Myocyte (in vitro differentiated cells): ENCODE measurements around the gene MIF. TPM values are rescaled to one million over a fixed set of nuclear protein-coding genes. Genes with fewer than 3 reads are reported as not detected.
"Not testable (repeated sequence)": the region's sequence is repeated elsewhere in the genome, so short reads cannot be mapped to it uniquely, and the experiment has no call there.

Experiments
- DNase-seq: peaks from one replicate; pipeline ENCODE4 v3.0.0-alpha.2; 2012; ENCODE audit warnings: low read depth
- total RNA-seq: library from RNA; depleted of rRNA; stranded (reverse); fragments of >200 nt; gene quantifications from 2 replicates; pipeline ENCODE4 v1.2.3, GENCODE V29; 2014

The MIF gene
- total RNA-seq, 1 donor from 2014 or later: 374 TPM

GRCh38 chr22:23938328-23939016, 44.3 kb downstream of the MIF start:
- no peak for DNase-seq

GRCh38 chr22:23939017-23939357, 44.8 kb downstream of the MIF start:
- no peak for DNase-seq

- DNase-seq: not testable (repeated sequence)
Measured at GRCh38 chr22:23940166-23940565, 46.0 kb downstream of the MIF start.

Other genes starting within 250 kb of the MIF start
- gene RGL4, start 203.4 kb upstream of the MIF start, total RNA-seq: 0.40 and 2.3 TPM in 2 replicates
- gene ZNF70, start 143.3 kb upstream of the MIF start, total RNA-seq: 3.0 and 3.2 TPM in 2 replicates
- gene VPREB3, start 140.0 kb upstream of the MIF start, total RNA-seq: 0.51 TPM in 1 of 2 replicates, not detected in the other
- 1.2 TPM in 1 of 2 replicates, not detected in the other for gene C22orf15, start 131.4 kb upstream of the MIF start, total RNA-seq
- gene CHCHD10, start 126.4 kb upstream of the MIF start, total RNA-seq: 2.7 and 19.8 TPM in 2 replicates
- gene MMP11, start 121.5 kb upstream of the MIF start, total RNA-seq: 51.5 and 67.7 TPM in 2 replicates
- 58.8 and 62.9 TPM in 2 replicates for gene SMARCB1, start 107.4 kb upstream of the MIF start, total RNA-seq
- 1.5 and 4.6 TPM in 2 replicates for gene DERL3, start 55.4 kb upstream of the MIF start, total RNA-seq
- gene SLC2A11, start 36.5 kb upstream of the MIF start, total RNA-seq: 13.2 and 18.9 TPM in 2 replicates
- 3.3 and 4.9 TPM in 2 replicates for gene GSTT2B, start 66.8 kb downstream of the MIF start, total RNA-seq
- gene DDTL, start 72.5 kb downstream of the MIF start, total RNA-seq: not detected in 2 replicates
- gene DDT, start 80.1 kb downstream of the MIF start, total RNA-seq: 99.2 and 112 TPM in 2 replicates
- 1.7 TPM in 1 of 2 replicates, not detected in the other for gene GSTT2, start 85.8 kb downstream of the MIF start, total RNA-seq
- gene GSTT4, start 111.1 kb downstream of the MIF start, total RNA-seq: not detected in 2 replicates
- 25.7 and 28.0 TPM in 2 replicates for gene CABIN1, start 116.9 kb downstream of the MIF start, total RNA-seq